Testis (tissue), 2 donors: Measurements from ENCODE around the gene RALGPS1.

Experiments
- CTCF ChIP-seq, 3 experiments: fragments of 450-650 bp in 2 of 3; fragments of 200-600 bp in 1 of 3; sonication (generic) in 1 of 3; IDR thresholded peaks; one replicate each; pipeline ENCODE4 v1.5.1; 2016 to 2019; ENCODE audit warnings: antibody characterized with exemption in 3 of 3, mild to moderate bottlenecking in 2 of 3, moderate library complexity in 1 of 3
- POLR2A ChIP-seq: fragments of 450-650 bp; IDR thresholded peaks from one replicate; pipeline ENCODE4 v1.6.1; 2017; ENCODE audit warnings: antibody characterized with exemption, mild to moderate bottlenecking, moderate library complexity

GRCh38 chr9:127091526-127091925 is 176.9 kb downstream of the RALGPS1 start:
- TF ChIP-seq CTCF (IDR thresholded peaks at IDR 0.05) (no peak), POLR2A (no peak)
